HG02678 (cell line): Measurements from ENCODE around the gene DIO3.
"Not testable (repeated sequence)": the region's sequence is repeated elsewhere in the genome, so short reads cannot be mapped to it uniquely, and the experiment has no call there.

ENCODE experiments used
- ATAC-seq: cut with Tn5 transposase; IDR thresholded peaks from one replicate; pipeline ENCODE4 v1.9.1; 2021; ENCODE audit warnings: mild to moderate bottlenecking, moderate library complexity; ENCODE audit not compliant: unreplicated experiment

Gene DIO3

DNA sequence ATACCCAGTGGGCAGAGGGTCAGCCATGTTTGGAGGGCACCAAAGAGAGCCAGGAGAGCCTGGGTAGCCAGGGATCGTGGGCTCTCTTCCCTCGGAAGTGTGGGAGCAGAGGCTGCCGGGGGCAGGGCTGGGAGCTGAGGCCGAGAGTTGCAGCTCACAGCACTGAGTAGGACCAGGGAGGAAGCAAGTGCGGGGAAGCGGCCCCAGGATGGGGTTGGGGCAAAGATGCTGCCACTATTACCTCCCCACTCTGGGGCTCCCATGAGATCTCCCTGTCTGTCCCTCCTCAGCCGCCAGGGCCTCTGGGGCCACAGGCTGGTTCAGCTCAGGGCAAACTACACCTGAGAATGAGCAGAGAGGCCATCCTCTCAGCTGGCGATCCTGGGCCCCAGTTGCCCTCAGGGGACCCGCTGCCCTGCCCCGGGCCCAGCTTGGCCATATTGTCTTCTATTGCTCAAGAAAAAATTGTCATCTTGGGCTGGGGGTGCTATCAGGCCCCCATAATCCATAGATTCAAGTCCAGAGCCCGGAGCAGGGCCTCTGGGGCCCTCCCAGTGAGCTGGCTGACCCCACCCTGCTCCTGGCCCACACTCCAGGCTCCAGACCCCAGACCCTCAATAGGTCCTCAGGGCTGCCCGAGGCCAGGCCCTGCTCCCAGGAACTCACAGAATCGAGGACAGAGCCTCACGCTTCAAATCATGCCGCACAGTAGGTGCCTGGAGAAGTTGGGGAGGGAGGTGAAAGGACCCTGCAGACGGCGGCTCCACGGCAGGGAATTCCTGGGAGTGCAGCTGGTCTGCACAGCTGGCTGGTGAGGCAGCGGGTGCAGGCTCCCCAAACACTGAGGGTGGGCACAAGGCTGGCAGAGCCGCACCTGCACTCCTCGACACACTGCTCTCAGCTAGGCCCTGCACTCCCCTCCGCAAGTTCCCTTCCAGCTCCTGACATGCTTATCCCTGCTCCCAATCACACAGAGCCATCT, 20.5 kb upstream of the DIO3 start:
- ATAC-seq: no peak

DNA sequence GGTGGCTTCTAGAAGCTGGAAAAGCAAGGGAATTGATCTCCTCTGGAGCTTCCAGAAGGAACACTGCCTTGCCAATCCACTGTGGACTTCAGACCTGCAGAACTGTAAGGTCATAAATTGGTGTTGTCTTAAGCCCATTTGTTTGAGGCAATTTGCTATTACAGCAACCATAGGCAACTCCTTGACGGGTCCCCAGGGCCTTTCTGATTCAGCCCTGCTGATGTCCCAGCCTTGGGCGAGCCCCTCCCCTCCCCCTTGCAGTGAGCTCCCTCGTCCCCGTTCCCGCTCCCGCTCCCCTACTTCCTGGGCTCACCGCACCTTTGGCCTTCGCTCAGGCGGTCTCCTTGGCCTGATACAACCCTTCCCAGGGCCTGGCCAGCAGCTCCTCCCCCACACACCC, 18.9 kb upstream of the DIO3 start:
- no peak for ATAC-seq

DNA sequence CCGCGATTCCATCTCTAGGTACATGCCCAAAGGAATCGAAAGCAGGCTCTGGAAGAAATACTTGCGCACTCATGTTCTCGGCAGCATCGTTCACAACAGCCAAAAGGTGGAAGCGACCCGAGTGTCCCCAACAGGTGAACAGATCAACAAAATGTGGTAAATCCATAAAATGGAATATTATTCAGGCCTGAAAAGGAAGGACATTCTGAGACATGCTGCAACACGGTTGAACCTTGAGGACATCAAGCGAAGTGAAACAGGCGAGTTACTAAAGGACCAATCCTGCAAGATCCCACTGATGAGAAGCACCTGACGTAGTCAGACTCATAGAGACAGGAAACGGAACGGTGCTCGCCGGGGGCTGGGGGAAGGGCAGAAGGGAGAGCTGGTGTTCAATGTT, 17.5 kb upstream of the DIO3 start:
- no peak for ATAC-seq

DNA sequence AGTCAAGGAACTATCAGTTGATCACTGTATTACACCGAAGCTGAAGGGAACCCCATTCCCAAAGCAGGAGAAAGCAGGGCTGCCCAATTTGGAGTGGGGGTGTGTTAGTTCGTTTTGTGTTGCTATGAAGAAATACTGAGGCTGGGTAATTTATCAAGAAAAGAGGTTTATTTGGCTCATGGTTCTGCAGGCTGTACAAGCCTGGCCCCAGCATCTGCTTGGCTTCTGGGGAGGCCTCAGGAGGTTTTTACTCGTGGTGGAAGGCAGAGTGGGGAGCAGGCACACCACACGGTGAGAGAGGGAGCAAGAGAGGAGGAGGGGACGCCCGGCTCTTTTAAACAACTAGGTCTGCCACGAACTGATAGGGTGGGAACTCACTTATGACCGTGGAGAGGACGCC, 16.7 kb upstream of the DIO3 start:
- no peak for ATAC-seq

DNA sequence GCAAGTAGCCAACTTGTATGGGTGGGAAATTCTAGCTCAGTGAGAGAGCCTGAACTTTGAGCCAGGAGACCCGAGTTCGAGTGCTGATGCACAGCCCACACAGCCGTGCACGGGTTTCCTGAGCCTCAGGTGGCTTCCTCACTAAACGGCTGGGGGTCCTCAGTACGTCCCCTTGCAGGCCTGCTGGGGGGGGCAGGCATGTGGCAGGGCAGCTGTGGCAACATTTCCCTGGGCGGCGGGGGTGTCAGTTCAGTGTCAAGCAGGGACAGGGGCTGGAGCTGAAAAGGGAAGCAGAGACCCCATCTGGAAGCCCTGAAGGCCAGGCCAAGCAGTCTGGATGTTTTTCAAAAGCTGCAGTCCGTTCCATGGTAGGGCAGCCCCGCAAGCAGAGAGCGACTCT, 14.6 kb upstream of the DIO3 start:
- no peak for ATAC-seq

DNA sequence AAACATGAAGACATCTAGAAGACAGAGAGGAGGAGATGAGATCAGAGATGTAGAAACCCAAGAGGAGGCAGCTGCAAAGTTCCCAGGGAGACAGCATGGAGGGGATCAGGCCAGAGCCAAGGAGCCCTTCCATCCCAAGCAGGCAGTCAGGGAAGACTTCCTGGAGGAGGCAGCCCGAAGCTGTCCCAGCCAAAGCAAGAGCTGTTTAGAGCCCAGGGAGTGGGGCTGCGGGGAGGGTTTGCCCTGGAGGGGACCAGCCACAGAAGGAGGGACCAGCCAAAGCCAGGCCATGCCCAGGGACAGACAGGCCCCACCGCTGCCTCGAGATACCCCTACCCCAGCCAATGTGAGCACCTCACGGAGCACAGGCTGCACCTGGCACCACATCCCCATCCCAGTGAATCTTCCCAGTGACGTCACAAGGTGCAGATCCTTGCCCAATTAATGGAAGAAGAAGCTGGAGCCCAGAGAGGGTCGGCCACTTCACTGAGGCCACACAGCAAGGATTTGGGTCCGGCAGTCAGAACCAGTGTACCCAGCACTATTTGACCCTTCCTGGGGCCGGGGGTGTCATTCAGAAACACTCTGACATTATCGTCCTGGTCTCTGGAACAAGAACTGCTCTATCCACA, 14.1 kb upstream of the DIO3 start:
- ATAC-seq: no peak

DNA sequence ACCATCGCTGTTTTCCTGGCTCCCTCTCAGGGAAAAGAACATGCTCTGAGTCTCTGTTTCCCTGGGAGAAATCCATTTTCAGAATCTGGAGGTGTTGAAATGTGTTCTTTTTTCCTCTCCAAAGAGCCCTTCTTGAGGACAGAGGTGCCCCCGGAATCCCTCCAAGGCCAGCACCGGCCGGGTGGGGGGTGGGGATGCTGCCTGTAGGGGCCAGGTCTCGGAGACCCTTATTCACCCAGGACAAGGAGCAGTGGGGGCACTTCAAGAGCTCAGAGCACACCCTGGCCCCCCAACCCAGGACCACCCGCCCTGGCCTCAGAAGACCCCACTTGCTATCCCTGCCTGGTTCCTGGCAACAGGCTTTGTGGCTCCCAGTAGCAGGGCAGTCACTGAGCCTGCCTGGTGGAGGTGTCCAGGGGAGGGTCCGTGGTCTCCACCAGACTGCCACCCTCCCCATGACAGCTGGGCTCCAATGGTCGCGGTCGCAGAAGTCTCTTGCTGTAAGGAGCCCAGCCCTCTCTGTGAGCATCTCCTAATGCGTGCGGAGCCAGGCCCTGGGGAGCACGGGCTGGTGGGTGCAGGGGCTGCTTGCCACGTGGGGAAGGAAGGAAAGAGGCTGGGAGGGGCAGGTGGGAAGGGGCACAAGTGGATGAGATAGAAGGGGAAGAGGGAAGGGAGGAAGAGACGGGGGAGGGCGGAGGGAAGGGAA, 13.2 kb upstream of the DIO3 start:
- no peak for ATAC-seq

DNA sequence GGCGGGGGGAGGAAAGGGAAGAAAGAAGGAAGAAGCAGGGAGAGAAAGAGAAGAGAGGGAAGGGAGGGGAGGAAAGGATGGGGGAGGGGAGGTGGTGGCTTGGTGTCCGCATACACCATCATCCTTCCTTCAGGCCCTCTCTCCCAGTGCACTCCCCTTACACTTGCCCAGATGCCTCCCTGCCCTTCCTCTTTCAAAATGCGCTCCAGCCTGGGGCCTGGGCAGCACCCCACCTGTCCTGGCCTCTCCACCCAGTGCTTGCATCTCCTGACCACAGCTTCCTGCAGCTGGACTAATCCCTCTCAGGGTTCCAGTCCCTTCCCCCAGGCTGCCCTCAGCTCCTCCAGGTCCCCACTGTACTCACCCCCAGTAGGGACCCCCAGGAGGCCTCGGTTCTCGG, 12.6 kb upstream of the DIO3 start:
- no peak for ATAC-seq

DNA sequence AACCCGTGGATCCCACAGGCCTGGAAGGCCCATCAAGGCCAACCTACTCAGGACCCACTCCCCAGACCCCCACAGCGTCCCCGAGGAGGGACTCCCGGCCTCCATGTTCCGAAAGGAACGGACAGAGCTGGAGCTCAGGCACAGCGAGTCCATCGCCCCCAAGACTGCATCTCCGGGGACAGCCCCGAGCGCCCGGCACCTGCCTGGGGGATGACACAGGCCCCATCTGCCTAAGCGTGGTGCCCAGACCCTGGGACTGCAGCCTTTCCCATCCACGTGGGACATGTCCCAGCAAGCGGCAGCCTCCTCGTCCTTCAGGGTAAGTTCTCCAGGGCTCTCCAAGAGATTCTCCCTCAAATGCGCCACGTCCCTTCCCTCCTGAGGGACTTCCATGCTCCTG, 12.1 kb upstream of the DIO3 start:
- ATAC-seq: no peak

DNA sequence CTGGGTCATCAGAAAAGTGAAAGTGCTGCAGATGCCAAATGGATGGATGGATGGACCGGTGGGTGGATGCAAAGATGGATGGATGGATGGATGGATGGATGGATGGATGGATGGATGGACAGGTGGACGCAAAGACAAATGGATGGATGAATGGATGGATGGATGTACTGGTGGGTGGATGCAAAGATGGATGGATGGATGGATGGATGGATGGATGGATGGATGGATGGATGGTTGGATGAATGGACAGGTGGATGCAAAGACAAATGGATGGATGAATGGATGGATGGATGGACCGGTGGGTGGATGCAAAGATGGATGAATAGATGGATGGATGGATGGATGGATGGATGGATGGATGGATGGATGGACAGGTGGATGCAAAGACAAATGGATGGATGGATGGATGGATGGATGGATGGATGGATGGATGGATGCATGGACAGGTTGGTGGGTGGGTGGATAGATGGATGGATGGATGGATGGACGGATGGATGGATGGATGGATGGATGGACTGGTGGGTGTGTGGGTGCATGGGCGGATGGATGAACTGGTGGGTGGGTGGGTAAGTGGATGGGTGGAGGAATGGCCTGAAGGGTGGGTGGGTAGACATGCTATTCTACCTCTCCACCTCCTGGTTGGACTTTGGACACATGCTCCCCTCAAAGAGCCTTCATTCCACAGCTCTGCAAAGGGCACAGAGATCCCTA, 10.9 kb upstream of the DIO3 start:
- not testable (repeated sequence) for ATAC-seq

DNA sequence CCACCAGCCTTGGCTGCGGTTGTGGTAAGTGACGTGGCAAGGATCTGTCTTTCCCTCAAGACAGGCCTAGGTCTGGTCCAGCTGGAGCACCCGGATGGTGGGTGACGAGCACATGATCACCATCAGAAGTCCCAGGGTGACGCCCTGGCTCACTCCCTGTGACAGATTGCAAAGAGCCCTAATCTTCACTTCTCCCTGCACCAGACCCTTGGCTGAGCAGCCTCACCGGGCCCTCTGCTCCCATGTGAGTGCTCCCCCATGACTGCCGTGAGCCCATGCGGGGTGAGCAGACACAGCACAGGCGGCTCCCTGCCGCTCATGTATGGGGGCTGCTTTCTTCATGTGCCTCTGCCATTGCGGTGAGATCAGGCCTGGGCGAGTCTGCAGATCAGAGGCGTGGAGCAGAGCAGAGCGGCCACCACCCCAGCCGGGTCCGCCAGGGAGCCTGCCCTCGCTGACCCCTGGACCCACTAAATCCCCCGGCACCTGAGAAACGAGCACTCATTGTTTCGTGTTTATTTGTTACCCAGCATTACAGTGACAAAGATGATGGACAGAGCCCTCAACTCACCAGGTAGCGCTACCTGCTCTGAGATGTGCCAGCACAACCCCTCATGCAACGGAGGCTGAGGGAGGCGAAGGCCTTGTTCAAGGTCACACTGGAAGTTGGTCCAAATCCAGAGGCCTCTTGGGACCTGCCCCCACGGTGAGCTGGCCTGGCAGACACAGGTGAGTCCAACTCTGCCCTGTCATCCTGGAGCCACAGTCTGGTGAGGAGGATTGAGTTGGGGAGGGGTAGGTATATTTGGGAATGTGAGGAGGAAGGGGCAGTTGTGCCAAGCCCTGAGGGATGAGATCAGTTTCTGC, 9.3 kb upstream of the DIO3 start:
- ATAC-seq: no peak

DNA sequence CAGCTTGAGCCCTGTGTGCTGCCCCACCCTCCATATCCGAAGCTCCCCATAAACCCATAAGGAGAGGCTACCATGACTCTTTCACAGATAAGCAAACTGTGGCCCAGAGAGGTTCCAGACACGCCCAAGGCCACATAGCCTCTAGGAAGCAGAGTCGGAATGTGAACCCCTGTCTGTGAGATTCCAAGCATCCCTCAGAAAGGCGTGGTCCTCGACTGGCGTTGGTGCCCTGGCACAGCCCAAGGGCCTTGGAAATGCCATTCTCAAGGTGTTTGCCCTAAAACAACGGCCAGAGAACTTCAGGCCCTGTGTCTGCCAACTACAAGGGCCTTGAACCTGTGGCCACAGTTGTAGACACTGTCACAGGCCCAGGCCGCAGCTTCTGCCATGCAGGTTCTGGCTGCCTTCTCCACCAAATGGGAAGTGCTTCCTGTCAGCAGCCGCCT, 8.5 kb upstream of the DIO3 start:
- ATAC-seq: no peak

DNA sequence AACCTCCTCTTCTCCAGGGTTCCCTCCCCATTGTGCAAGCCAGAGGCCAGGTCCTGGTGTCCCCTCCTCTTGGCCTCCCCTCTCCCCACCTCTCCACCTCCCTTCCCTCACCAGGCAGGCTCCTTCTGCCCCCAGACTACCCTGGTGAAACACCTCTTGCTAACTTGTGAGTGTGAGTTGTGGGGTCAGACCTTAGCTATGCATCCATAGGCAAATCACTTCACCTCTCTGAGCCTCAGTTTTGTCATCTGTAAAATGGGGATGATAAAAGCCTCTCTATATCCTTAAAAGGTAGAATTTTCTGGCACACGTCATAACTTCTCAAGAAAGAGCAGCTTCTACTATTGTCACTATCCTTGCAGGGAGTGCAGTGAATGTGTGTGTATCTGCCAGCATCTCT, 7.9 kb upstream of the DIO3 start:
- ATAC-seq: no peak

DNA sequence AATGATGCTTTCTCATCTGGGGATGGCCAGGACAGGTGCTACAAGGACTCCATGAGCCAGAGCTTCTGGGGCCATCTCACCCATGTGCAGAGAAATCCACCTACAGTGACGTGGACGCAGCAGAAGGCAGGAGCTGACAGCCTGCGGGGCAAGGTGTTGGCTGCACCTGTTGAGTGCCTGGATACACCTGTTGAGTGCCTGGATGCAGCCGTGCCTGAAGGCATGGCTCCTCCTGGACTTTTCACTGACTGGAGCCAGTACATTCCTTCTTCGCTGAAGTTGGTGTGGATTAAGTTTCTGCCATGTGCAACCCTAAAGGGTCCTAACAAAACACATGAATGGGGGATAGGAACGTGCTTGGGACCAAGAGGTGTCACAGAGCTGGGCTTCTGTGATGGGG, 7.4 kb upstream of the DIO3 start:
- no peak for ATAC-seq

DNA sequence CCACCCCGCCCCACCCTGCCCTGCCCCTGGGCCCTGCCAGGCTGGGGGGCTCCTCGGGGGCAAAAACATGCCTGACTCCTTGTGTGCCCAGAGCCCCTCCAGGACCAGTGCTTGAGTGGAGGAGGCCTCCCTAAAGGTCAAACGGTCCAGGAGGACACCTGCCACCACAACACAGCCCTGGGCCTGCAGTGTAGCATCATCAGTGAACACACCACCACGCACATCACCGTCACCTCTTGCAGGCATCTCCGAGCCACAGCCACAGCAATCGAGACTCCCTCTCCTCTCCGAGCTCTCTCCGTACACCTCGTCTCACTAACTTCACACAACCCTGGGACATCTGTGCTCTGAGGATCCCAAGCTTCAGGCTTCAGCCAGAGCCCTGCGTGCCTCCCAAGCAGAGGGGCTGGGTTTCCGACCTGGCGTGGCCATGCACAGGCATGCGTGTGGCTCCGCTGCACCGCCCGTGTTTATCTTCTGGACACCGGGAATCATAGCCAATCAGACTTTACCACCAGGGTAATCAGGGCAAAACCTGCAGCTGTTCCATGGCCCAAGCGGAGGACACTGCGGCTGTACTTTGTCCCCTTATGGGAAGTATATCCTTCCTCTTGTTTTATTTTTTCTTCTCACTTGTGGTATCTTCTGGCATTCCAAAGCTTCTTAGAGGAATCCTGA, 6.2 kb upstream of the DIO3 start:
- ATAC-seq: no peak

DNA sequence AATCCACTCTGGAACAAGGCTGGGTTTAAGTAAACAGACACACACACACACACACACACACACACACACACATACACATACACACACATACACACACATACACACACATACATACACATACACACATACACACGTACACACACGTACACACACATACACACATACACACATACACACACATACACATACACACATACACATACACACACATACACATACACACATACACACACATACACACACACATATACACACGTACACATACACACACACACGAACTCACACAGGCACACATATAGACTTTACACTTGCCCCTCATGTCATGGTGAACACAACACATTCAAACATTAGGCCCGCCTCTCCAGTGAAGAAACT, 5.6 kb upstream of the DIO3 start:
- ATAC-seq: not testable (repeated sequence)

DNA sequence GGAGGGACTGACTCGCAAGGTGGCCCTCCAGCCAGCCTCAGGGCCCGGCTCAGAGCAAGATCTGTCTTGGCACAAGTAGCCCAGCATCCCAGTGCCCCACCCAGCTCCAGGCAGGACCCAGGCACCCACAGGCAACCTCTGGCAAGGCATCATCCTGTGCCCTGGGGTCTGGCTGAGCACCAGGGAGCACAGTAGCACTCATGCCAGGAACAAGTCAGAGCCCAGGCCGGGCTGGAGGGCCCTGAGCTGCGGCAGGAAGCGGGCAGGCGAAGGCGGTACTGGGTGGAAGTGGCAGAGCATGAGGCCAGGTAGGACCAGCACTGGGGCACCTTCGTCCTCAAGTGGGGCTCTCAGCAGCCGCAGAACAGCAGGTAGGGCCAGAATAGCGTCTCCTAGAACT, 5.2 kb upstream of the DIO3 start:
- ATAC-seq: no peak

DNA sequence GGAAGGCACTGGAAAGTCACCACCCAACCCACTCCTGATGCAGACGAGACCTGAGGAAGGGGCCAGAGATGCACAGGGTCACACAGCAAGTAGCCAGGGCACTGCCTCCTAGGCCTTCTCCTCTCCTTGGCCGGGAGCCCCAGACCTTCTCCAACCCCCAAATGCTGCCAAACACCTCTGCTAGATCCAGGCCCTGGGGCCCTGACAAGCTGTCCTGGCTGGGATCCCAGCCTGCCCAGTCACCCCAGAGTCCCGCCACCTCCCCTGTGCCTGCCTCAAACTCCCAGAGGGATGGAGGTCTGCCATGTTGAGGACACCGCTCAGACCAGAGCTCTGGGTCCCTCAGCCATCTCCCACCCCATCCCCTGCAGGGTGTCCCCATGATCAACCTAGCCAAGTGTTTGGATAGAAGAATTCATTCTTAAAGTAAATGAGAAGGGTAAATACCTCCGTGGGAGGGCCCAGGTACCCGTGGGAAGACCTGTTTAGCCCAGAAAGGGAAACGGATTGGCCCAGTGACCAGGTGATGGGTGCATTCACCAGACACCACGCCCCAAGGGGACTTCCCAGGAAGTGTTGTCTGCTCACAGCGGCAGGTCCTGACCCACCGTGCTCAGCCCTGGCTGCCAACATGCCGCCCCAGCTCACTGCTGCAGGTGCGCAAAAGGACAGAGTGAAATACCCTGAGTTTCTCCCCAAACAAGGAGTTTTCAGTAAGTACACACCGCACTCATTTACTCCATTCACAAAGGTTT, 4.6 kb upstream of the DIO3 start:
- no peak for ATAC-seq

DNA sequence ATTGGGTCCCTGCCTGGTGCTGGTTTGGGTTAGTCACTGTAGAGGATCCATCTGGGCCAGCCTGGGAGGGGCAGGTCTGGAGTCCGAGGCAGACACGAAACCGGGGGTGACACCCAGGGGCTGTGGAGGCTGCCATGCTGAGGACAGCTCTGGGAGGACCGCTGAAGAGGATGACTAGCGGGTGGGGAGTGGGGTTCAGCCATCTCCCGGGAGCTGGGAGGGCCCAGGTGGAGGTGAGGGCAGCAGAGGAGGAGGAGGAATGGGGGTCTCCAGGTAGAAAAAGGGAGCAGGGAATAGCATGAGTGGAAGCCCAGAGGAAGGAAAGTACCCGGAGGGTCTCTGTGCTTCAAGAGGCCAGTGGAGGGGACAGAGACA, 4.0 kb upstream of the DIO3 start:
- ATAC-seq: no peak
